ENCODE results near the gene TNFRSF14.

TNFRSF14 gene

DNA sequence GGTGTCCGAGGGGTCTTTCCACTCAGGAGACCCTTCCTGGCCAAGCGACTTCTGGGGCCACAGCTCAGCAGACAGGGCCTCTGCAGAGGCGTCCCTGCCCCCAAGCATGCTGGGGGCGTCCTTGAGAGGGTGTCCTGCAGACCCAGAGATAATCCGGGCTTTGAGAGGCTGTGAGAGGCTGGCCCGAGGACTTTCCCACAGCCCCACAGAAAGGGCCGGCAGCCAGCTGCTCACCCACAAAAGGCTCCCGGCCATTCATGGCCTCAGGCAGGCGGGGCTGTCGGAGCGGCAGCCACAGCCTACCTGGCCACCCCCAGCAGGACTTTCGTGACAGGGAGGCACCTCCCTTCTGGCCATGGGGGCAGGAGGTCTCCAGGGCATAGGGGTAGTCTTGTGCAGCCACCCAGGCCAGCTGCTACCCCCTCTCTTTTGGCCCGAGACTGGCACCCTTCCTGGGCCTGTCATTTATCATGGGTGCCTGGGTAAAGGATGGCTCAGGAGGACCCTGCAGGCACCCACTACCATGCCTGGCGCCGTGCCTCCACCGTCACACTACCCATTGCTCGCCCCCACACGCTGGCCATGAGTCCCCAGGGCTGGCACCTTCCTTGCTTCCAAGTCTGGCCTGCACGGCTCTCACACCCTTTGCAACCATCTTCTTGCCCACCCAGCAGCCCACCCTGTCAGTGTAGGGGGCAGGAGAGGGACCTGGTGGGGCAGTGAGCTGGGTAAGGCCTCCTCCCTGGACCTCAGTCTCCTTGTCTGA lies 11.1 kb upstream of the TNFRSF14 start:
- H3K27ac ChIP-seq (ENCODE audit: low read depth, low read length): no peak overlapping the region
- TF ChIP-seq, protein P1, sequence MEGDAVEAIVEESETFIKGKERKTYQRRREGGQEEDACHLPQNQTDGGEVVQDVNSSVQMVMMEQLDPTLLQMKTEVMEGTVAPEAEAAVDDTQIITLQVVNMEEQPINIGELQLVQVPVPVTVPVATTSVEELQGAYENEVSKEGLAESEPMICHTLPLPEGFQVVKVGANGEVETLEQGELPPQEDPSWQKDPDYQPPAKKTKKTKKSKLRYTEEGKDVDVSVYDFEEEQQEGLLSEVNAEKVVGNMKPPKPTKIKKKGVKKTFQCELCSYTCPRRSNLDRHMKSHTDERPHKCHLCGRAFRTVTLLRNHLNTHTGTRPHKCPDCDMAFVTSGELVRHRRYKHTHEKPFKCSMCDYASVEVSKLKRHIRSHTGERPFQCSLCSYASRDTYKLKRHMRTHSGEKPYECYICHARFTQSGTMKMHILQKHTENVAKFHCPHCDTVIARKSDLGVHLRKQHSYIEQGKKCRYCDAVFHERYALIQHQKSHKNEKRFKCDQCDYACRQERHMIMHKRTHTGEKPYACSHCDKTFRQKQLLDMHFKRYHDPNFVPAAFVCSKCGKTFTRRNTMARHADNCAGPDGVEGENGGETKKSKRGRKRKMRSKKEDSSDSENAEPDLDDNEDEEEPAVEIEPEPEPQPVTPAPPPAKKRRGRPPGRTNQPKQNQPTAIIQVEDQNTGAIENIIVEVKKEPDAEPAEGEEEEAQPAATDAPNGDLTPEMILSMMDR (IDR thresholded peaks at IDR 0.05; ENCODE audit: low read depth, low read length, poor library complexity, severe bottlenecking): no peak

DNA sequence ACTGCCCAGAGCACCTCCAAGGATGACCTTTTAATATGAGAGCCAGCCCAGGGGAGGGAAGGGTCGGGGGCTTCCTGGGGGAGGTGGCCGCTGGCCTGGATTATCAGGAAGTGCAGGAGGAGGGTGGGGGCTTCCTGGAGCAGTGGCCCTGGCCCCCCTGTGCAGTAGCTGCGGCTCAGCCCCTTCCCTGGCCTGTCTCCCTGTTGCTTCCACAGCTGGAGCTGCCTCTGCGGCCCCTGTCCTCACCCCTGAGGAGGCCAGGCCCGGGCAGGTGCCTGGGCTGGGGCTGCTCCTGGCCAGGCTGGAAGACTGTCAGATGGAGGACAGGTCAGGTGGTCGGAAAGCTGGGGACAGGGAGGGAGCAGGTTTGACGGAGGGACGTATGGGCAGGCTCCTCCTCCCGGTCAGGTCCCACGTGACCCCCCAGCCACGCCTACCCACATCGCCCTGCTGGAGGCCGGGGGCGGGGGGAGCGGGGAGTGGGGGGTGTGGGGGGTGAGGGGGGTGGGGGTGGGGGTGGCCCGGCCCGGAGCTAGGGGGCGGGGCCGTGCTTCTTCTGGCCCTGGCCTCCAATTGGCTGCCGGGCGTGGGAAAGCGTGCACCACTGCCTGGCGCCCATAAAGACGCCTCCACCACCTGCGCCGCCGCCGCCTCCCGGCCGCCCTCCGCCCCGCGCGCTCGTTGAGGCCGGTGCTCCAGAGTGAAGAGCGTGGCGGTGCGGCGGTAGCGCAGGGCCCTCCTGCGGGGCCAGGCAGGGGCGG lies 10.2 kb upstream of the TNFRSF14 start:
- Histone ChIP-seq H3K36me3 (ENCODE audit: control insufficient read depth, low read length) (no peaks in the 10 kb centered on the region), H4K20me1 (ENCODE audit: control insufficient read depth, insufficient read depth, low read depth, low read length) (no peaks in the 10 kb centered on the region), H3K27me3 (ENCODE audit: control insufficient read depth, low read length) (peaks cover 15% of the 10 kb centered on the region), H3K4me2 (ENCODE audit: low read length) (peak overlapping the region; percentile 100), H3K4me1 (ENCODE audit: control insufficient read depth, low read length) (peaks cover 47% of the 10 kb centered on the region), H3K27ac (ENCODE audit: low read depth, low read length) (peak overlapping the region; percentile 98), H3K9me2 (replicated peaks; ENCODE audit: control insufficient read depth, low read length) (no peaks in the 10 kb centered on the region), H3K79me2 (ENCODE audit: control insufficient read depth, low read length) (peaks cover 6% of the 10 kb centered on the region; the same call in 1 of the 2 replicates), H3F3A (ENCODE audit: control insufficient read depth, insufficient read depth) (peaks cover 21% of the 10 kb centered on the region), H3K9me3 (ENCODE audit: control insufficient read depth, insufficient read depth, low read length) (no peaks in the 10 kb centered on the region), H3K4me3 (ENCODE audit: low read length) (peak overlapping the region; percentile 87)
- TF ChIP-seq, protein P1 (IDR thresholded peaks at IDR 0.05; ENCODE audit: low read depth, low read length, poor library complexity, severe bottlenecking): no peak
- TF ChIP-seq EZH2phosphoT487 (IDR thresholded peaks at IDR 0.05; ENCODE audit: borderline replicate concordance, low read length): no peak

More for the DNA sequence above, 11.1 kb upstream of the TNFRSF14 start:
- H3K9me2 ChIP-seq (replicated peaks; ENCODE audit: control insufficient read depth, low read length): no peaks in the 10 kb centered on the region
- H3F3A ChIP-seq (ENCODE audit: control insufficient read depth, insufficient read depth): peaks cover 21% of the 10 kb centered on the region
- peaks cover 22% of the 10 kb centered on the region for H3K27me3 ChIP-seq (ENCODE audit: control insufficient read depth, low read length)
- no peaks in the 10 kb centered on the region for H4K20me1 ChIP-seq (ENCODE audit: control insufficient read depth, insufficient read depth, low read depth, low read length)
- peaks cover 41% of the 10 kb centered on the region for H3K4me1 ChIP-seq (ENCODE audit: control insufficient read depth, low read length)
- H3K36me3 ChIP-seq (ENCODE audit: control insufficient read depth, low read length): no peaks in the 10 kb centered on the region
- H3K4me2 ChIP-seq (ENCODE audit: low read length): no peak overlapping the region
- no peaks in the 10 kb centered on the region for H3K9me3 ChIP-seq (ENCODE audit: control insufficient read depth, insufficient read depth, low read length)
- no peak overlapping the region; the same call in 1 of the 2 replicates for H3K4me3 ChIP-seq (ENCODE audit: low read length)
- peaks cover 6% of the 10 kb centered on the region; the same call in 1 of the 2 replicates for H3K79me2 ChIP-seq (ENCODE audit: control insufficient read depth, low read length)

DNA sequence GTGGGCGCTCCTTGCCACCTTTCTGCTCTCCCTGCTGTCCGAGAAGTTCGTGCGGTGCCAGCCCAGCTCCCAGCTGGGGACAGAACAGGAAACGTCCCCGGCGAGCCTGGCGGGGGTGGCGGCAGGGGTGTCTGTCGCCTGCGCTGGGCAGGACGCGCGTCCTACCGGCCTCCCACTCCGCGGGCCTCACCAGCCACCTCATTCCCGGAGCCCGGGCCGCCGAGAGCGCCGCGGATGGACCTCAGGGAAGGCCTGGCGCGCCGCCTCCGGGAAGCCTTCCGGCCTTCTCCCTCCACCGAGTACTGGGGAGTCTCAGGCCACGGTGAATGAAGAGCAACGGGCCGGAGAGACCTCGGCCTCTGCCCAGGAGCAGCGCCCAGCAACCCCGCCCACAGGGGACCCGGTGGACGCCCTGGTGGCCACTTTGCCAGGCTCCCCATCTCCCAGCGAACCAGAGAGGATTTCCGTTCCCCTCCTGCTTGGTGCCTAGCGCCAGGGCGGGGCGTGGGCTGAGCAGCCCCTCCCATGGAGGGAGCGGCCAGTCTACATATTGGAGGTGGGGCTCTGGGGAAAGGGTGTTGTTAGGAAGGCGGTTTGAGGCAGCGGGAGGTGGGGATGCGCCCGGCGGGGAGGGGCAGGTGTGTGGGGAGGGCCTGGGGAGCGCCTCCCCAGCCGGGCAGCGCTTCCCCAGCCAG lies 9.5 kb upstream of the TNFRSF14 start:
- no peaks in the 10 kb centered on the region for H3K9me3 ChIP-seq (ENCODE audit: control insufficient read depth, insufficient read depth, low read length)
- peak overlapping the region; percentile 87 for H3K4me3 ChIP-seq (ENCODE audit: low read length)
- peaks cover 6% of the 10 kb centered on the region; the same call in 1 of the 2 replicates for H3K79me2 ChIP-seq (ENCODE audit: control insufficient read depth, low read length)
- no peaks in the 10 kb centered on the region for H3K36me3 ChIP-seq (ENCODE audit: control insufficient read depth, low read length)
- peak overlapping the region; percentile 100 for H3K4me2 ChIP-seq (ENCODE audit: low read length)
- H4K20me1 ChIP-seq (ENCODE audit: control insufficient read depth, insufficient read depth, low read depth, low read length): no peaks in the 10 kb centered on the region
- peaks cover 8% of the 10 kb centered on the region for H3K27me3 ChIP-seq (ENCODE audit: control insufficient read depth, low read length)
- H3K9me2 ChIP-seq (replicated peaks; ENCODE audit: control insufficient read depth, low read length): no peaks in the 10 kb centered on the region
- H3K4me1 ChIP-seq (ENCODE audit: control insufficient read depth, low read length): peaks cover 47% of the 10 kb centered on the region
- H3K27ac ChIP-seq (ENCODE audit: low read depth, low read length): peak overlapping the region; percentile 98
- TF ChIP-seq, protein P1 (IDR thresholded peaks at IDR 0.05; ENCODE audit: low read depth, low read length, poor library complexity, severe bottlenecking): no peak
- TF ChIP-seq EZH2phosphoT487 (IDR thresholded peaks at IDR 0.05; ENCODE audit: borderline replicate concordance, low read length): no peak
- peaks cover 21% of the 10 kb centered on the region for H3F3A ChIP-seq (ENCODE audit: control insufficient read depth, insufficient read depth)

Measured in DOHH2 (cell line).